Stimulated activated CD4-positive, alpha-beta T cell treated with anti-CD3 and anti-CD28 coated beads, Interleukin-12 subunit alpha, Interleukin-12 subunit beta, amount 100 ng/mL, for 48 hours (primary cell): ENCODE measurements around the gene NLRP10.
"Not testable (repeated sequence)": the region's sequence is repeated elsewhere in the genome, so short reads cannot be mapped to it uniquely, and the experiment has no call there.

Experiments
- DNase-seq, 3 donors: peaks; one replicate each; pipeline ENCODE4 v3.0.0-alpha.2; 2020; ENCODE audit warnings: low read depth in 2 of 3, low spot score in 1 of 3

The NLRP10 gene, protein sequence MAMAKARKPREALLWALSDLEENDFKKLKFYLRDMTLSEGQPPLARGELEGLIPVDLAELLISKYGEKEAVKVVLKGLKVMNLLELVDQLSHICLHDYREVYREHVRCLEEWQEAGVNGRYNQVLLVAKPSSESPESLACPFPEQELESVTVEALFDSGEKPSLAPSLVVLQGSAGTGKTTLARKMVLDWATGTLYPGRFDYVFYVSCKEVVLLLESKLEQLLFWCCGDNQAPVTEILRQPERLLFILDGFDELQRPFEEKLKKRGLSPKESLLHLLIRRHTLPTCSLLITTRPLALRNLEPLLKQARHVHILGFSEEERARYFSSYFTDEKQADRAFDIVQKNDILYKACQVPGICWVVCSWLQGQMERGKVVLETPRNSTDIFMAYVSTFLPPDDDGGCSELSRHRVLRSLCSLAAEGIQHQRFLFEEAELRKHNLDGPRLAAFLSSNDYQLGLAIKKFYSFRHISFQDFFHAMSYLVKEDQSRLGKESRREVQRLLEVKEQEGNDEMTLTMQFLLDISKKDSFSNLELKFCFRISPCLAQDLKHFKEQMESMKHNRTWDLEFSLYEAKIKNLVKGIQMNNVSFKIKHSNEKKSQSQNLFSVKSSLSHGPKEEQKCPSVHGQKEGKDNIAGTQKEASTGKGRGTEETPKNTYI

GRCh38 chr11:7965386-7965785 lies at the start of gene NLRP10:
TSS of gene NLRP10 (minus strand) at chr11:7965447. CDS start at chr11:7963495, 1,952 bp downstream.
- no peak for DNase-seq

DNA sequence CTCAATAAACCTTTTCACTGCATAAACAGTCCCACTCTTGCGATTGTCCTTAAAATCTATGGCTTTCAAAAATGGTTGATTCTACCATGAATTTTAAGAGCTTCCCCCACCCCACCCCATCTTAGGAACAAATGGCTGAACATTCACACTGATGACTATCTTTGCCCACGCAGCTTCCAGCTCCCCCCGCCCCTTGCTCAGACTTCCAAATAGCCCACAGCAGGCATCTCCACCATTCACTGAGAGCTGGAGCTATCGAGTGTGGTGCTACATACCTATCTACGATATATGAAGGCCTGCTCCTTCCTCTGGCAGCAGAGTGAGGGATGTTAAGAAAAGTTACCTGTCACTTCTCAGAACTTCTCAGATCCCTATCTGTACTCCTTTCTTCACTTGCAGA lies 48.6 kb upstream of the NLRP10 start:
- no peak for DNase-seq

DNA sequence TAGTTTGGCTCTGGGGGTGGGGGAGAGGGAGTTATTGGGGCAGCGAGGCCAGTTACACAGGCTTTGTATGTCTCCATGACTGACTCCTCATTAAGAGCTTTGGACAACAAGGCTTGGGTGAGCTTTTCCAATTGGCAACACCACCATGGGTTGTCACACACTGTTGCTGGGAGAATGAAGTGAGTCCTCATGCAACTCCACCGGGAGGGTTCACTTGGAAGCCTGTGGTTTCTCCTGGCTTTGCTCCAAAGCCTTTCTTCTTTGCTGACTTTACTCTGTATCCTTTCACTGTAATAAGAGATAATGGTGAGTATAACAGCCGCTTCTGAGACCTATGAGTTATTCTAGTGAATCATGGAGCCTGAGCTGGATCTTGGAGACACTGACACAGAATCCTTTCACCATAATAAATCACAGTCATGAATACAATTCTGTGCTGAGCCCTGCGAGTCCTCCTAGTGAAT lies 46.8 kb upstream of the NLRP10 start:
- DNase-seq, result no peak

- DNase-seq, result no peak
Measured at GRCh38 chr11:8011371-8011770, 46.1 kb upstream of the NLRP10 start.

DNA sequence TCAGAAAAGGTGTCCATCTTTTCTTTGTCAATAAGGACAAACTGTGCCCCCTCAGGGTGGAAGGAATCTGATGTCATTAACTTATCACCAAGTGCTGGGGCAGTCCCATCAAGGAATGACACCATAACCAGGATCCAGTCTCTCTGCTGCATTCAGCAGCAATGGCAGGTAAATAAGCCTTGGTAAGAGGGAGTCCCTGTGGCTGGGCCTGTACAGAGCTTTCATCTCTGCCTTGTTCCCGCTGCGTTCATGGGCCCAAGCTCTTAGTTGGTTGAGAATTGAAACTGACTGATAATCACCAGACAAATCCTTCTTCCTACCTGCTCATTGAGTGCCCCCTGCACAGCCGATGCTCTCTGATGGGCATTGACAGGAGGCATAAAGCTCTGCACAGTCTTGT lies 44.6 kb upstream of the NLRP10 start:
- no peak for DNase-seq

- DNase-seq, result no peak
Measured at GRCh38 chr11:8008212-8008611, 43.0 kb upstream of the NLRP10 start.

GRCh38 chr11:8006349-8006977 lies 41.2 kb upstream of the NLRP10 start:
- peak in 2 of 3 donors; percentile 18 to 38 for DNase-seq

- no peak for DNase-seq
Measured at GRCh38 chr11:8005556-8005955, 40.3 kb upstream of the NLRP10 start.

GRCh38 chr11:8004008-8004407 lies 38.8 kb upstream of the NLRP10 start:
- DNase-seq, result no peak

DNA sequence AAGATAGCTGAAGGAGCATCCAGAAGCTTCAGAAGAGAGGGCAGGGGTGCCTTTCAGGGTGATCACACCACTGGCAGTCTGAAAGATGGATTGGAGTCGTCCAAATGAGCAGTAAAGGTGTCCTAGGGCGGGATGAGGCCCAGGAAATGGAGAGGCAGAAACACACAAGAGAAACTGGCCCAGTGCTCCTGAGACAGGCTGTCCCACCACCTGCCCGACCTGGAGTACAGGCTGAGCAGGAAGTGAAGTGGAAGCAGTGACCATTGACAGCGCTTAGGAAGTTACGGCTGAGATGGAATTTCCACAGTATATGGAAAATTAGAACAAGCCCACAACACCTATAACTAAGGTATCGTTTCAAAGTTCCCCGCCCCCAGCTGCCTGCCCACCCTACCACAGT lies 37.9 kb upstream of the NLRP10 start:
- no peak for DNase-seq

- DNase-seq, result no peak
Measured at GRCh38 chr11:8002676-8003075, 37.4 kb upstream of the NLRP10 start.

DNA sequence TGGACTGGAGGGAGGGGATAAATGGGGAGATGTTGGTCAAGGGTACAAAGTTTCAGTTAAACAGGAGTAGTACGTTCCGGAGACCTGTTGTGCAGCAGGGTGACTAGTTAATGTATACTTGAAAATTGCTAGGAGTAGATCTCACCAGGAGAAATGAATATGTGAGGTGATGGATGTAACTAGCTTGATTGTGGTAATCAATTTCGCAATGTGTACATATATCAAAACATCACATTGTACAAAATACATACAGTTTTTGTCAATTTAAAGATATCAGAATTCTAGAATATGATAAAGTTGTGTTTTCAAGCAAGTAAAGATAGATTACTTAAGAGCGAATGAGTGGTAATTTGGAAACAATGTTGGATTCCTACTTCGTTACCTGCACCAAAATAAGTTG lies 35.1 kb upstream of the NLRP10 start:
- DNase-seq, result no peak

GRCh38 chr11:7999795-8000194 lies 34.5 kb upstream of the NLRP10 start:
- no peak for DNase-seq

- no peak for DNase-seq
Measured at GRCh38 chr11:7994581-7995278, 29.5 kb upstream of the NLRP10 start.

GRCh38 chr11:7987560-7987883 lies 22.3 kb upstream of the NLRP10 start:
- not testable (repeated sequence) for DNase-seq

DNA sequence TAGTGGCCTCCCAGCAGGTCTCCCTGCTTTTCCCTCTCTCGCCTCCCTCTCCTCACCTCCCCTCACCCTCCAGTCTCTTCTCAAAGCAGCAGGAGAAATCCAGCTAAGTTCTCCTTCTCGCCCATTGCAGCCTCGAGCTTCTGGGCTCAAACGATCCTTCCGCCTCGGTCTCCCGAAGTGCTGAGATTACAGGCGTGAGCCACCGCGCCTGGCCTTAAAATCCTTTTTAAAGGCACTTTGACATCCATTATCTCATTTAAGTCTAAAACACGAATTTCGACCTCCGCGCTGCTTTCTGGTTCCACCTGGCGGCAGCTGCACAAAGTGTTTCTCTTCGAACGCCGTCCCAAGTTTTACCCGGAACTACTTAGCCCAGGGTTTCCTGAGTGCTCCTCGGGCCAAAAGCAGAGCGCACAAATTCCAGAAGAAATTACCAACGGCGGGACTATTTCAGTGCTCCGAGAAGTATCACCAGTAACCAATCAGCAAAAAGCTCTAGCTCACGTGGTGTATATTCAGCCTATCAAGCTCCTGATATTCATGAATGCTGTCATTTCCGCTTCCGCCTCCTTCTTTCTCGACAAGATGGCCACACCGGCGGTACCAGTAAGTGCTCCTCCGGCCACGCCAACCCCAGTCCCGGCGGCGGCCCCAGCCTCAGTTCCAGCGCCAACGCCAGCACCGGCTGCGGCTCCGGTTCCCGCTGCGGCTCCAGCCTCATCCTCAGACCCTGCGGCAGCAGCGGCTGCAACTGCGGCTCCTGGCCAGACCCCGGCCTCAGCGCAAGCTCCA lies 21.7 kb upstream of the NLRP10 start, which contains the start of gene EIF3F:
Gene EIF3F (plus strand): TSS at position 570 of the 792 bp plus-strand sequence. CDS start 16 bp downstream, at position 586.
- DNase-seq, result peak; percentile 79 to 90 (median 84)

DNA sequence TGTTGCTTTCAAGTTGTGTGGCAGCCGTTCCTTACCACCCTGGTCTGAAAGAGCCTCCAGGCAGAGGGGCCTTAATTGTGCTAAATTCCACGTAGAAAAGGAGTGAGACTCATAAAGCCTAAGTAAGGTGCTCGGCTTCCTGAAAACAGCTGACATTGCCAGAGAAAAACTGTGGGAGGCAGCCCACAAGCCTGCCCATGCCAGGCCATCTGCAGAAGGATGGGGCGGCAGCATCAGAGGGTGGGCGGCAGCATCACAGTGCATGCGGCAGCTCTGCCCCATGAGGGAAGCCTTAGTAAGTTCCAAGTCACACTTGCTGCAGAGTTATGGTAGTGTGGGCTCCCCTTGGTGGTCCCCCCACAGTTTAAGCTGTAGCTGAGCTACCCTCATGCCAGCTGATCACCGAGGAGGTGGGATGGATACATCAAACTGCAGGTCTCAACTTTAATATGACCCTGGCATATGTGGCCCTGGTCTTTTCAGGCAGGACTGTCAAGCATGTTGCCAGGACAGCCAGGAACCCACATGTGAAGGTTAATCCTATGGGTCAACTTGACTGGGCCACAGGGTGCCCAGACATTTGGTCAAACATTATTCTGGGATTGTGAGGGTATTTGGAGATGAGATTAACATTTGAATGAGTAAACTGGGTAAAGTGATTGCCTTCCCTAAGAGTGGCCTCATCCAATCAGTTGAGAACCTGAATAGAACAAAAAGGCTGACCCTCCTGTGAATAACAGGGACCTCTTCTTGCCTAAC lies 18.8 kb upstream of the NLRP10 start:
- no peak for DNase-seq

- no peak for DNase-seq
Measured at GRCh38 chr11:7982582-7983119, 17.4 kb upstream of the NLRP10 start.

- no peak for DNase-seq
Measured at GRCh38 chr11:7981619-7982157, 16.4 kb upstream of the NLRP10 start.
